ENCODE measurements around the gene MBNL2.
"Not testable (repeated sequence)": the region's sequence is repeated elsewhere in the genome, so short reads cannot be mapped to it uniquely, and the experiment has no call there.

MBNL2 gene

GRCh38 chr13:97352012-97352411, 129.9 kb downstream of the MBNL2 start:
- DNase-seq (ENCODE audit: low read depth), result not testable (repeated sequence)

DNA sequence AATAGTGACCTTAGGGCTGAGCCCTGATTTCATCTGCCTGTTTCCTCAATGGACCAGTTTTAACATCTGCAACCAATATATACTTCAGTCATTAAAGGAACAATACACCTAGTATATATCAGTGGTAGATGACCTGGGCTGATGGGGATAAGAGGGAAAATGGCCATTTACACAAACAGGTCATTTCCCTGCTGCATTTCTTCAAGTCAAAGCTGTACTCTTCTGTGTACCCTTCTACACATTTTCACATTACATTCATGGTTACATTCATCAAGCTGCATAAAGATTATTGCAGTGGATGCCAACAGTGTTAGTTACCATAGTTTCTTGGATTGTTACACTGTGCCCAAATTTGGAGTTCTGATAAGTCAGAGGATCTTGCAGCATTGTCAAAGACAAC, 130.7 kb downstream of the MBNL2 start:
- no peak for DNase-seq (ENCODE audit: low read depth)

DNA sequence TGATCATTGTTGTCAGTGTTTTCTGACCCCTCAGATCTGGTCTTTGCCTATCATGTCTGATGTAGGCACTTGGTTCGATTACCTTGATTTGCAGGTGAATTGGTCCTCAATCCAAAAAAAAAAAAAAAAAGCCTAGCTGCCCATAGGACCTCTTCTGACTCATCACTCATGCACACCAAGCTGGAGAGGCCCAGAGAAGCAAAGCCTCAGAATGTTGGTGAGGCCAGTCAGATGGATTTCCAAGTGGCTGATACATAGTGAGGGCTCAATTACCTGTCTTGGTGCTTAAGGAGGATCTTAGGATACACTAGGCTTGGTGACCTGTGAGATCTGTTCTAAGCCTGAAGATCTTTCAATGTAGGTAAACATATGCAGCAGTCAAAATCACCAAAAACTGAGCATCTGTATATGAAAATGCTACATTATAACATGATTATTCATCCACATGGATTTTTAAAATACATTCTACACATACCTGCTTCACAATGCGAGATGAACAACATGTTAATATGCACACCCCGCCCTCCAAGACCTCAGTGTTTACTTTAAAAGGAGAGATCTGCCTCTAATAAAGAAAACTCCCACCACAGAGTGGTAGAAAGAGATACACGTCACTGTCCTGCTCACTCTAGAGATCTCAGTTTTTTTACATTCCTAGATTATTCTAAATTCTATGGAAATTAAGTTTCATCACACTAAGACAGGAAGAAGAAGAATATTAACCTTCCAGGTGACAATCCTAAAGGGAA, 132.0 kb downstream of the MBNL2 start:
- DNase-seq (ENCODE audit: low read depth), result no peak

- no peak for DNase-seq (ENCODE audit: low read depth)
Measured at GRCh38 chr13:97354808-97355207, 132.7 kb downstream of the MBNL2 start.

DNA sequence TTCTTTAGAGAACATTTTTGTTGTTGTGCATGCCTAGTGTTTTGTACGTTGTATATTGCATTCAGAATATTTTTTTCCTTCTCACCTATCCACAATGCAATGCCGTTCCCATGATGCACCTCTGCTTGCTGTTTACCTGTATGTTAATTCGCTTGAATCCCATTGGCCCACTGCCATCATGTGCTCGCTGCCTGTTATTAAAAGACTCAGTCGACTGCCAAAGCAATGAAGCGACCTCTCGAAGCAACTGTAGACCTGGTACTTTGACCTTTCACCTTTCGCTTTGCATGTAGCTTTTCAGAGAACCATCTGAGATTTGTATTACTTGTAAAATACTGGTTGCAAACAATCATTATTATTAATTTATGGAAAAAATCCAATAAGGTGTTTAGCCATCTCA, 134.5 kb downstream of the MBNL2 start:
- DNase-seq (ENCODE audit: low read depth), result no peak

DNA sequence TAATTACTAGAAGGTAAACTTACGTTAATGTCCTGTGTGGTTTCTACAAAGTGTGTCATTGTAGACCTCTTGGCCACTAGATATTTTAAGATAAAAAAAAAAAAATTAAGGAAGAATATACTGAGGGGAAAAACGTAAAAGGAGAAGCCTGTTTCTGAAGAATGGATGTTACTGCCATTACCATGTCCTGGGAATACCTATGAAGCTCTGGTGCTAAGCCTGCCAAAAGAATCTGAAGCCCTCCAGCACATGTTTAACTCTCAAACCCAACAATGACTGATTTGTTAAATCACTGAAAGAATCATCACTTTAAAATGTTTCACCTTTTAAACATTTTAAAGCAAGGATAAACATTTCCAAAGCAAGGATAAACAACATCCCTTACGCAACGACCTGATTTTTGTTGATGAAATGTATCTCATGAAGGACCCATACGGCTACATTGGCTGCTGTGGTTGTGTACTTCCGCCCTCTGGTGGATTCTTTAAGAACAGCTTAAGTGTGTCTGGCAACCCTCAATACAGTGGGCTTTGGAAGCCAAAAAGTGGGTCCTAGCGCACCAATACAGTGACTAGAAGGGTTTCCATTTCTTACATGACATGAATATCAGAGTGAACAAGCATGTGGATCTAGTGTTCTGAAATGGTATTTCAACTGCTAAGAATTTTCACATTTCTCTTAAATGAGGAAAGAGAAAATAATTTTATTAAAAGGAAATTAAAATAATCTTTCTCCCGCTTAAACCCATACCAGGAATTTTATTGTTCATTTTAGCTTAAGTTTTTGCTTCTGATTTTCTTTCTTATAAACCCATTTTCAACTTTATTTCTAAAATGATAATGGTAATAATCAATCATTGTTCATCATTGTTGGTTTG, 137.3 kb downstream of the MBNL2 start:
- peak; percentile 29 for DNase-seq (ENCODE audit: low read depth)

DNA sequence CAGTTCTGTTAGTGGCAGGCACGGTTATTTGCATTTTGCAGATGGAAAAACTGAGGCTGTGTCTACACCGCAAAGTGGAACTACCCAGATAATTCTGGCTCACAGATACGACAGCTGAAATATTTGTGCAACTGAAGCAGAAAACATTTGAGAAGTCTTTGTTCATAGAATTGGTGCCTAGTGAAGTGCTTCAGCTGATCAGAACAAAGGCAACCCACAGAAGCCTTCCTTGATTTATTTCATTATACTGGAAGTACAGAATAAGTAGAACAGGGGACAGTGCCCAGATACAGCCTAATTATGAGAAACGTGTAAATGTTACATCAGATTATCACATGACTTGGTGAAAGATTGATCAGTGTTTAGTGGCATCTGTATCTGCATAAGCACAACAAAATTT, 138.5 kb downstream of the MBNL2 start:
- DNase-seq (ENCODE audit: low read depth), result no peak

DNA sequence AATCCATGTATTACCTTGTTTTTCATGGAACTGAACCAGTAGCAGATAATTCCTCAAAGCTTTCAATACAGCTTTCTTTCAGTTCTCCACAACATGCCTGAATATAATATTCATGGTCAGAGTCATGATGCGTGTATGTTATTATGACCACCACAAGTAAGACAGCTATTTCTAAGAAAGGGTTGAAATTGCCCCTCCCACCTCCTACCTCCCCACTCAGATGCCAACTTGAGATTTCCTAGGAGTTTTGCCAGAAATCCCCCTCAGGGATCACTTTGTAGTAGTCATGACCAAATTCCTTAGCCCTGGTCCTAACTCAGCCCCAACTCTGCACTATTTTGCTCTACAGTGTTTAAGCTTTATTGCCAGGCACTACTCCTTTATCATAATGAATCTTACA, 141.9 kb downstream of the MBNL2 start:
- no peak for DNase-seq (ENCODE audit: low read depth)

GRCh38 chr13:97364827-97365226, 142.7 kb downstream of the MBNL2 start:
- no peak for DNase-seq (ENCODE audit: low read depth)

- no peak for DNase-seq (ENCODE audit: low read depth)
Measured at GRCh38 chr13:97366172-97366688, 144.1 kb downstream of the MBNL2 start.

DNA sequence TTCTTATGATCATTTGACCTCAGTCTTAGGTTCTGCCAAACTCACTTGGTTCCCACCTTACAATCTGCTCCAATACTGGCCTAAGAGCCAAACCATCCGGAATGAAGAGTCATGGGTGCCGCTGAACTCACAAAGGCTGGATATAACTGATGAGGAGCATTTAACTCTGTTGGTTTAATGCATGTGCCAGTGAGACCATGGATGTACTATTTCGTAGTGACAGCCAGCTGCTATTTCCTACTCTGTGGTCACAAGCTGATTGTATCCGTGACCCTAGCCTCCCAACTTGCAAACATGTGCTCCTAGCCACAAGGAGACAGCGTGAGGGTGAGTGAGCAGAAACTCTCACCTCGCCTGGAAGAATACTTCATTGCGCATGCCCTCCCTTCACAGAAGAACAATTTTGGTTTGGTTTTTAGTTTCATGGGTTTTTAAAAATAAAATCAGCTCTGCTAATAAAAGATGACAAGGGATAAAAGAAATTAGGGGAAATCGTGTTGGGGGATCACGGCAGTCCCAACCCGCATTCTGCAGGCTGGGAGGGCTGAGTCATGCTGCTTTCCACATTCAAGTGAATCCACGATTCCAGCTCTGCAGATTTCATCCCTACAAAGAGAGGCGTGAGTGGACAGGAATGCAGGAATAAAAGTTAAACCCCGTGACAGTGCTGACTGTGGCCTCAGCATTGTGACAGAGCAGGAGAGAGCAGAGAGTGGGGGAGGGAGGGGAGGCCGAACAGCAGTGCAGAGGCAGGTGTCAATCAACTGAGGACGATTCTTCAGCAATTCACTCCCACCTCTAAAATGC, 145.1 kb downstream of the MBNL2 start:
- DNase-seq (ENCODE audit: low read depth), result no peak

DNA sequence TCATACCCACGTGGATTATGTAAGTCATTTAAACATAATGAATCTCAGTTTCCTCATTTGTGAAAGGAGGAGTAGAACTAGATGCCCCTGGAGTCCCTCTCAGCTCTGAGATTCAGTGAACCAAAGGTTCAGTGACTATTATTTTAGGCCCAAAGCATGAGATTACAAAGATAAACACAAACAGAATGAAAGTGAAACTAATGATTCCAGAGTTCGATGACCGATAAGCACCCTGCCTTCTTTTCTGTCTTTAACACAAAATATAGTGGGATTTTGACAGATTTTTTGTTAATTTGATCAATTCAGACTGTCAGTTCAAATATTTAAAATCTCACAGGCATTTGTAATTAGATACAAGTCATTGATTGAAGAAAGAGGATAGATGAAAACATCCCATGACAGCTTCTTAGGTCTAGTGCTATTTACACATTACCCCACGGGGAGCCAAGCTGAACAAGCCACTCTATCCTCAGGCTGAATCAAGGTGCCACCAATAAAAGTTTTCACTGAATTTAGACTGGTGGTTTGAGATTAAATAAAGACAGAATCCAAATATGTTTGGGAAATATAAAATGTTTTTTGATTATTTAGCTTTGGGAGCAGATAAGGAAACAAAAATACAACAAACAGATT, 147.2 kb downstream of the MBNL2 start:
- DNase-seq (ENCODE audit: low read depth), result no peak

GRCh38 chr13:97371486-97372109, 149.5 kb downstream of the MBNL2 start:
- no peak for DNase-seq (ENCODE audit: low read depth)

- DNase-seq (ENCODE audit: low read depth), result no peak
Measured at GRCh38 chr13:97372936-97373335, 150.8 kb downstream of the MBNL2 start.

DNA sequence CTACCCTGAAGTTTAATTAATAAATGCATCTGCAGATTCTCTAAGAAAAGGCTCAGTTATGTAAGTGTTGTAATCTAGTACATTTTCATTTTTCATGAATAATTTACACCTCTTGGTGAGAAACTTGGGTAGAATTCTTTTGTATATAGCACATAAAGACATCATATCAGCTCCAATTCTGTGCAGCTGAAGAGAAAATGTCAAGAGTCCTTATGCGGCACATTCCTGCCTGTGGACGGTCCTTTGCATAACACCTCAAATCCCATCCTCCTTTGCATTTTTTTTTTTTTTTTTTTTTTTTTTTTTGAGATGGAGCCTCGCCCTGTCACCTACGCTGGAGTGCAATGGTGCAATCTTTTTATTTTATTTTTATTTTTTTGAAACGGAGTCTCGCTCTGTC, 151.7 kb downstream of the MBNL2 start:
- DNase-seq (ENCODE audit: low read depth), result no peak

DNA sequence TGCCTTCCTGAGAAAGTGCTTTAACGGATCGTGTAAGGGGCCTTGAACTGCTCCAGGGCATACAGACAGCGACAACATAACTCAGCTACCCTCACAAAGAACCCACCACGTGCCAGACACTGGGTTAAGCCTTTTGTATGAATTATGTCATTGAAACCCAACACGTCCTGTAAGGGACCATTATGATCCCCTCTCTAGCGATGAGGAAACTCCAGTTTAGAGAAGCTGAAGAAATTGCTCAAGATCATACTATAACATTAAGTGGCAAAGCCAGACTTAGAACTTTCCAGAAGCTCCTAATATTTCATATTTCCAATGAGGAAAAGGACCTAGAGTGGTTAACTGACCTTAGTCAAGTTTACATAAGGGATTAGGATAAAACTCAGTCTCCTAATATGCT, 154.8 kb downstream of the MBNL2 start:
- no peak for DNase-seq (ENCODE audit: low read depth)

- no peak for DNase-seq (ENCODE audit: low read depth)
Measured at GRCh38 chr13:97379386-97379785, 157.3 kb downstream of the MBNL2 start.

GRCh38 chr13:97380696-97381095, 158.6 kb downstream of the MBNL2 start:
- no peak for DNase-seq (ENCODE audit: low read depth)

- no peak for DNase-seq (ENCODE audit: low read depth)
Measured at GRCh38 chr13:97381189-97381588, 159.1 kb downstream of the MBNL2 start.

DNA sequence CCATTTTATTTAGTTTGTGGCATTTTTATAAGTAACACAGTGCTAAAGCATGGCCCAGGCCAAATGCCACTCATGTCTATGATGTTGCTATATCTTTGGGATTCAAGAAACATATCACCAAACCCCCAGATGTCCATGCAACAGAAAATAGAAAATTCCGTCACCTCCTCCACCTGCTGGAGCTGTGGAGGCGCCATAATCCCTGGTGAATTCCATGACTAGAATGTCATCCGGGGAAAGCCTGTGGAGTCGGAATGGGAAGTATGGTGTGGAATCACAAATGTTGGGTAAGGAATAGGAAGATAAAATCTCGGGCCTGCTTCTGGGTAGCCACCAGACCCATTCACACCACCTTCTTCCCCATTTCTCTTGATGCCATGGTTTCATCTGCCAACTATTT, 160.1 kb downstream of the MBNL2 start:
- DNase-seq (ENCODE audit: low read depth), result no peak

- DNase-seq (ENCODE audit: low read depth), result no peak
Measured at GRCh38 chr13:97384371-97384770, 162.2 kb downstream of the MBNL2 start.
